Suprapubic skin (tissue), 3 donors: Measurements from ENCODE around the gene ST6GAL2.

Experiments
- POLR2A ChIP-seq, 2 donors: fragments of 450-650 bp; IDR thresholded peaks; one replicate each; pipeline ENCODE4 v1.6.1; 2017; ENCODE audit warnings: antibody characterized with exemption in 2 of 2, mild to moderate bottlenecking in 2 of 2, moderate library complexity in 2 of 2
- TF ChIP-seq, protein P1 (sequence below), 2 donors: fragments of 200-600 bp in 1 of 2; fragments of 450-650 bp in 1 of 2; sonication (generic) in 1 of 2; IDR thresholded peaks; one replicate each; pipeline ENCODE4 v1.5.1; 2016 to 2019; ENCODE audit warnings: antibody characterized with exemption in 2 of 2, mild to moderate bottlenecking in 1 of 2, moderate library complexity in 1 of 2

DNA sequence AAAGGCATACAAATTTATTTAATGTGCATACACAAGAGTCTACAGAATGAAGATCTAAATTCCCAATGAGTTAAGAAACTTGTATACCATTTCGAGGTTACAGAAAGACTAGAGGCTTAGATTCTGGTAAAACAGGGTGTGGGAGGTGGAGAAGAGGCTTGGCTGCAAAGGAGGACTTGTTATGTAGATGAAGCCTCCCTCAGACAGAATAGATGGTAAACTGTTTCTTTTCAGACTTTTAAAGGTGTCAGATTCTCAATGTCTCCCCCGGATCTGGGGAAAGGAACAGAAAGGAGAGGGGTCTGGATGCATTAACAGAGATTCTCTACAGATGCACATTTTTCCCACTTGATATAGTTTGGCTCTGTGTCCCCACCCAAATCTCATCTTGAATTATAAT, 126.0 kb downstream of the ST6GAL2 start:
- no peak for TF ChIP-seq POLR2A (IDR thresholded peaks at IDR 0.05)
- TF ChIP-seq, protein P1, sequence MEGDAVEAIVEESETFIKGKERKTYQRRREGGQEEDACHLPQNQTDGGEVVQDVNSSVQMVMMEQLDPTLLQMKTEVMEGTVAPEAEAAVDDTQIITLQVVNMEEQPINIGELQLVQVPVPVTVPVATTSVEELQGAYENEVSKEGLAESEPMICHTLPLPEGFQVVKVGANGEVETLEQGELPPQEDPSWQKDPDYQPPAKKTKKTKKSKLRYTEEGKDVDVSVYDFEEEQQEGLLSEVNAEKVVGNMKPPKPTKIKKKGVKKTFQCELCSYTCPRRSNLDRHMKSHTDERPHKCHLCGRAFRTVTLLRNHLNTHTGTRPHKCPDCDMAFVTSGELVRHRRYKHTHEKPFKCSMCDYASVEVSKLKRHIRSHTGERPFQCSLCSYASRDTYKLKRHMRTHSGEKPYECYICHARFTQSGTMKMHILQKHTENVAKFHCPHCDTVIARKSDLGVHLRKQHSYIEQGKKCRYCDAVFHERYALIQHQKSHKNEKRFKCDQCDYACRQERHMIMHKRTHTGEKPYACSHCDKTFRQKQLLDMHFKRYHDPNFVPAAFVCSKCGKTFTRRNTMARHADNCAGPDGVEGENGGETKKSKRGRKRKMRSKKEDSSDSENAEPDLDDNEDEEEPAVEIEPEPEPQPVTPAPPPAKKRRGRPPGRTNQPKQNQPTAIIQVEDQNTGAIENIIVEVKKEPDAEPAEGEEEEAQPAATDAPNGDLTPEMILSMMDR (IDR thresholded peaks at IDR 0.05): no peak
